HG03159 (cell line): ENCODE results near the gene IDH3A.

Source experiments
- ATAC-seq: cut with Tn5 transposase; IDR thresholded peaks from one replicate; pipeline ENCODE4 v1.9.1; 2021; ENCODE audit warnings: mild to moderate bottlenecking, moderate library complexity; ENCODE audit not compliant: unreplicated experiment

IDH3A gene

DNA sequence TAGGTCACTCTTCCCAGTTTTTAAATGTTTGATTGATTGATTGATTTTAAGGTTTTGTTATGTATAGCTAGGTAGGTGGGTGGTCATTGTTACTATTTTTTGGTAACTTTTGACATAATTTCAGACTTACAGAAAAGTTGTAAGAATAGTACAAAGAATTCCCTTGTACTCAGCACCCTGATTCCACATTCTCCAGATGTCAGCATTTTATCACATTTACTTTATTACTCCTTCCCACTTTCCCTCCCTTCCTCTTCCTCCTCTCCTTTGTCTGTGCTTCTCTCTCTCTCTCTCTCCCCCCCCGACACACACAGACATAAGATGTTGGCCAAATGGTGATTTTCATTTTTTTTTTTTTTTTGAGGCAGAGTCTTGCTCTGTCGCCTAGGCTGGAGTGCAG lies 14.8 kb downstream of the IDH3A start:
- ATAC-seq = no peak

DNA sequence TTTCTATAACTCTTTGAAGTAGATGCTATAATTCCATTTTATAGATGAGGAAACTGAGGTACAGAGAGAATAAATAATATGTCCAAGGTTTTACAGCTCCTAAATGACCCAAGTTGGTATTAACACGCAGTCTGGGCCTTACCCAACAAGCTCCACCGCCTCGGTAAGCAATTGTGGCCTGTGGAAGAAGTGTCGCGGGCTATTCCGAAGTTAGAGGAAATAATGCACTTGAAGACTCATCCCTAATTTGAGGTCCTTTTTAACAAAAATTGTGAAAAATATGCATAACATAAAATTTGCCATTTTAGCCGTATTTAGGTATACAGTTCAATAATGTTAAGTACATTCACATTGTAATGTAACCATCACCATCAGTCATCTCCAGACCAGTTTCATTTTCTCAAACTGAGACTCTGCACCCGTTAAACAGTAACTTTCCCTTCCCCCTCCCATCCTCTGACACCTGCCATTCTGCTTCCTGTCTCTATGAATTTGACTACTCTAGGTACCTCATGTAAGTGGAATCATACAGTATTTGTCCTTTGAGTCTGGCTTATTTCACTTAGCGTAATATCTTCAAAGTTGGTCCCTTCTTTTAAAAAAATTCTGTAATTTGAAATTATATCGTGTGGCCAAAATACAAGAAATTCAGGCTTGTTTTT lies 18.2 kb downstream of the IDH3A start:
- ATAC-seq = peak; percentile 79

DNA sequence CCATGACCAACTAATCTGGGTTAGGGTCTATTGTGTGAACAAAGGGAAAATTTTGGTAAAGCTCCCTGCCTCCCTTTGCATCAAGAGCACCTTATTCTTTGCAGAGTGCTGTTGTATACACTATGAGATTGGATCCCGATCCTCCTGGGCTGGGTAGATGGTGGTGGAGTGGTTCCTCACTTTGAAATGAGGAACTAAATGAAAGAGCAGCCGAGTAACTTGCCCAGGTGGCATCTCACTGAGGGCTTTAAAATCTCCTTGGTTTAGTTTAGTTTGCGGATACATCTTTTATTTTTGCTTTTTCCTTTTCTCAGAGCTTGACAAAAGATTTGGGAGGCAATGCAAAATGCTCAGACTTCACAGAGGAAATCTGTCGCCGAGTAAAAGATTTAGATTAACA lies 19.4 kb downstream of the IDH3A start:
- ATAC-seq = no peak

DNA sequence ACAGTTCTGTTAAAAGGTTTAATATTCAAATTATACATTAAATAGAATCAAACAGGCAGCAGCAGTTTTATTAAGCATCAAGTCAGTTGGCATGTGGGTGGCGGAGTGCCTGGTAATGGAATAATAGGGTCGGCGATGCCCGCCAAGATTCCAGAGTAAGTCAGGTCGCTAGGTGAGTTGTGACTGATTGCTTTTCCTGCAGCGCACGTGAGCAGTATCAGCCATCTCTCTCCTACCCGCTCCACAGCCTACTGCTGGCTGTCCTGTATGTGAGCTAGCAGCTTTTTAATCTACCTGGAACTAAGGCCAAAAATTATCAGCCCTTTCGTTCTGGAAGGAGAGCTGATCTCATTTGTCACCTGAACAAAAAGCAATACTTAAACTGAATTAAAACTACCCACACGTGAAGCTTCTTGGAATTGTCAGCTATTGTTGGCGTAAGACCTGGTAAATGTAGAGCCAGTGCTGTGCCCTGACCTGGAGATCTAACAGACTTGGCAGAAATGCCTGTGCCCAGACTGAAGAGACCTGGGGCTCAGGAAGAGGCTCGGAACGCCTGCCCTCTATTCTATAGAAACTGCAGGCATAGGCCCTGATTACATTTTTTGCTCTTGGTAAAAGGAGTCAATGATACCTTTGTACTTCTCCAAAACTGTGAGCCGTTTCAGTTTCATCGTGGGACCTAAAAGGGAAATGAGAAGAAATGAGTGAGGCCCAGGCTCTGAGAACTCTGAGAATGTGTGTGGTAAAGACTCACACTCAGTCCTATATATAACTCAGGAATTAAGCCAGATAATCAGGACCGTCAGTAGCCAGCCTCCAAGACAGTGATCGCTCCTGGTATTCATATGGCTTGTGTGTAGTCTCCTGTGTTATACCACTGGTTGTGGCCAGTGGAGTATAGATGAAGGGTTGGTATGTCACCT lies 21.9 kb downstream of the IDH3A start:
- ATAC-seq = peak; percentile 62

DNA sequence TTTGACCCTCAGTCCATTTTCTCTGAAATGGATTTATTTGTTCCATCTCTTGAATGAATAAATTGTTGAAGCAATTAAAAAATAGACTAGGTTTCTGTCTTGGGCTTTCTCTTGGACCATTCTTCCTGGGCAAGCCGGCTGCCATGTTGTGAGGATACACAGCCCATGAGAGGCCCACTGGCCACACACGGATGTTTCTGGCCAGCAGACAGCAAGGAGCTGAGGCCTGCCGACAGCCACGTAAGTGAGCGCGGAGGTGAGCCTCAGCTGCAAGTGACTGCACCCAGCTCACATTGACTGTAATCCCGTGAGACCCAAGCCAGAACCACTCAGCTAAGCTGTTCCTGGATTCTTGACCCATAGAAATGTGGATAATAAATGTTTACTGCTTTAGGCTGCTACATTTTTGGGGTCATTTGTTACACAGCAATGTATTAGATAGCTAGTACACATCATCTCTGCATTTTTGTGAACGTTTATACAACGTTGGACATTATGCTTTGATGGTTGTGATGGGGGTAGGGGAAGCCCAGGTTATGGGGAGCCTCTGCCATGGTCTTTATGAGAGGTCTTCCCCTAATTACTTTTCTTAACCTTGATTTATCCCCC lies 22.8 kb downstream of the IDH3A start:
- ATAC-seq = no peak

DNA sequence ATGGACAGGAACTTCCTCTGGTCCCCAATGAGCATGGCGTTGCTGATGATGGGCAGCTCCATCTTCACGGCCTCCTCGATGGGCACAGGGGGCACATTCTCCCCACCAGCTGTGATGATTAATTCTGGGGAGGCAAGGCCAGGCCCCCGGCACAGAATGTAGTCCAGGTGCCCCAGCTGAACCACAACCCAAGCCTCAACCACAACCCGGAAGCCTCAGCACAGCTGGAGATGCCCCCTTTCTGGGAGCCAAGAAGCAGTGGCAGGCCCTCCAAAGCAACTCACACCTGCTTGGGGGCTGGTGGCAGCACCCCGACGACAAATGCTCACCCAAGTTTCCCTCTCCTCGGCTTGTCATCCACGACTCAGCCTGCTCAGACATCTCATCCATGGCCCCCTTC lies 25.2 kb downstream of the IDH3A start:
- no peak for ATAC-seq

DNA sequence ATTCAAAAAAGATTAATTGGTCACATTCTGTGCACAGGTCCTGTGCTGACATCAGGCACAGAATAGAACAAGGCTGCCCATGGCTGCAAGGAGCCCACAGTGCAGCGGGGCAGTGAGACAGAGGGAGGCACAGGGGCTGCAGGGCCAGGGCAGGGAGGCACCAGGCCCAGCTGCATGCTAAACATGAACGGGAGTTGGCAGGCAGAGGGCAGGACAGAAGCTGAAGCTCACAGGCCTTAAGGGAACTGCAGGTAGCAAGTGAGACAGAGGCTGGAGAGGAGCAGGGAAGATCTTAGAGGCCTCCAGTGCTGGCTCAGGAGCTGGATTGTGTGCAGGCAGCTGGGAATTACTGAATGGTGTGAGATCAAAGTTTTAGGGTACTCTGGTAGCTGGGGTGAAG lies 26.2 kb downstream of the IDH3A start:
- ATAC-seq = no peak

DNA sequence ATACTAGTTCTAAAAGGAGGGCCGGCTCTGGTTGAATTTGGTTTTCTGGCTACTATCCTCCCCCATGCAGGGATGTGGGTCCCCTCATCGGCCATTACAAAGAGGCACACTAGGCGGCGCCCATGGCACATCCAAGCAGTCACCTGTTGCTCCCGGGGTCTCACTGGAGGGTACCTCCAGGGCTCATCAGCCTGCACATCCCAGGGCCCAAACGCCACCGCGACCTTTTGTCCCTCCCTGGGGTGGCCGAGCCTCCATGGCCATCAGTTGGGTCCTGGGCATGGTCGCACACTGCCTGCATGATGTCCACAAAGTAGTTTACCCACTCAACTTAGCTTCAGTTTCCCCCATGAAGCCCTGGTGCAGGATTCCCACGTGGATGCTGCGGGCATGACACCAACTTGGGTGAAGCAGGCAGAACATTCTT lies 28.3 kb downstream of the IDH3A start:
- no peak for ATAC-seq

DNA sequence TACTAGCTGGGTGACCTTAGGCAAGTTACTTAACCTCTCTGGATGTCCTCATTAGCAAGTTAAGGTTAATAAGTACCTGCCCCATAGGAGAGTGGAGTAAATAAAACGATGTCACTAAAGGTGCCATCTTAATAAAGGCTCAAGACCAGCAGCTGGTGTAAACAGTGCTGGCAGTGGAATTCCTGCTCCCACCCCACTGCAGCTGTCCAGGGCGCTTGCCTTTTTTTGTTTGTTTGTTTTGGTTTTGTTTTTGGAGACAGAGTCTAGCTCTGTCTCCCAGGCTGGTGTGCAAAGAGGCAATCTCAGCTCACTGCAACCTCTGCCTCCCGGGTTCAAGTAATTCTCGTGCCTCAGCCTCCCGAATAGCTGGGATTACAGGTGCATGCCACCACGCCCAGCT lies 28.9 kb downstream of the IDH3A start:
- no peak for ATAC-seq

DNA sequence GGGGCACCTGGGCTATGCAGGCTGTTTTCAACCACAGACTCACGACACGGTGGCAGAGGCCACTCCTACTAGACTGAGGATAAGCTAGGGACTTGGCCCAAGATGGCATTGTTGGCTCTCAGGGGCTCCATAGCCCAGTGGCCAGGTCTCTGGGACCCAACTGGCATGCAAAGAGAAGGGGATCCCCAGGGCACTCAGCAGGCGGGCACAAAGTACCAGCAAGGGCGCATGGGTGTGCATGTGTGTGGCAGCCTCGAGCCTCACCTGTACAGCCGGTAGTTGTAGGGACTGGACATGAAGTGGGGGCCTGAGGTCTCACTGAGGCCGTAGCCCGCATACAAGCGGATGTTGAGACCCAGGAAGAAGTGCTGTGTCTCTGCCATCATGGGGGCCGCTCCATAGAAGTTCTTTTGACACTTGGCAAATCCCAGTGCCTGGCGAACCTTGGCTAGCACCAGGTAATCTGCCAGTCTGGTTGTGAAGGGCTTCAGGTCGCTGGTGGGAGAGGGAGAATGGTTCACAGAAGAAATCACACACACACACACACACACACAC lies 30.2 kb downstream of the IDH3A start:
- ATAC-seq = no peak

DNA sequence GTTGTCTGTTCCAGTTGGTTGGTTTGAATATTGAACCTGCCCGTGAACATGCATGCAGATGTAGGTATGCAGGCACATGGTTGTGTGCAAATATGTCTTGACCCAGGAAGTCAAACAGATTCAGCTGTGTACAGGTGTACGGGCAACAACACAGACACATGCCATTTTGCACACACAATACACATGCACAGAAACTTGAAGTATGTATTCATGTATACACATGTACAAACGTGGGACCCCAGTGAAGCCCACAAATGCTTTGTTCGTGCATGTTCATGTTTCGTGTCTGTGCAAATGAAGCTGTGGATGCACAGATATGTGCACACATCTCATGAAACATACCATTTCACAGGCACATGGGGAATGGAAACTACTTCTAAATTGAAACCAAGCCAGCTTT lies 30.7 kb downstream of the IDH3A start:
- no peak for ATAC-seq

DNA sequence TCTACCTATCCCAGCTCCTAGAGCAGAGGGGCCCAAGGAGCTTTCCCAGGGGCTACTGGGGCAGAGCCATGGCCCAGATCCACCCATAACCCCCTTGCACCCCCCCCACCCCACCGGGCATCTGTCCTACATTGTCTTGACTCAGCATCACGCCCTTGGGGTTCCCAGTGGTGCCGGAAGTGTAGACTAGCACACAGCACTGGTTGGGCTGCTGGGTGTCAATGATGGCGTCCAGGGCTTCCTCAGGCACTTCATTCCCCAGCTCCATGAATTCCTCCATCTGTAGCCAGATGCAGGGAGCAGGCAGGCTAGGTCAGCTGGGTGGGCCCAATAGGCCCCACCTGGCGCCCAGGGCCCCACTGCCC lies 33.2 kb downstream of the IDH3A start:
- no peak for ATAC-seq

DNA sequence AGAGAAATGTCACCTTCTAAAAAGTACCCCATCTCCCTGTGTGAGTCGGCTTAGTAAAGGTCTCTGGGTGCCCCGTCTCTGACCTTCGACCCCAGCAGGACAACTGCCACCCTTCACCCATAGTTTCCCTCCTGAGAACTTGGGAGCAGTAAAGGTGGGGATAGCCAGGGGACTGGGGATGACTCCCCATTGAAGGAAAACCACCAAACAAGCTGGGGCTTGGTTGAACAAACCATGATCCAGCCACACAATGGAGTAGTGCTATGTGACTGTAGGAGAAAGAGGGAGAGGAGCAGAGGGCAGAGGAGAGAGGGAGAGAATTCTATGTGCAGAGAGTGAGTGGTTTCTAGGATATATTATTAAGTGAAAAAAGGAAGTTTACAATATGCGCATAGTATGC lies 33.7 kb downstream of the IDH3A start:
- no peak for ATAC-seq

DNA sequence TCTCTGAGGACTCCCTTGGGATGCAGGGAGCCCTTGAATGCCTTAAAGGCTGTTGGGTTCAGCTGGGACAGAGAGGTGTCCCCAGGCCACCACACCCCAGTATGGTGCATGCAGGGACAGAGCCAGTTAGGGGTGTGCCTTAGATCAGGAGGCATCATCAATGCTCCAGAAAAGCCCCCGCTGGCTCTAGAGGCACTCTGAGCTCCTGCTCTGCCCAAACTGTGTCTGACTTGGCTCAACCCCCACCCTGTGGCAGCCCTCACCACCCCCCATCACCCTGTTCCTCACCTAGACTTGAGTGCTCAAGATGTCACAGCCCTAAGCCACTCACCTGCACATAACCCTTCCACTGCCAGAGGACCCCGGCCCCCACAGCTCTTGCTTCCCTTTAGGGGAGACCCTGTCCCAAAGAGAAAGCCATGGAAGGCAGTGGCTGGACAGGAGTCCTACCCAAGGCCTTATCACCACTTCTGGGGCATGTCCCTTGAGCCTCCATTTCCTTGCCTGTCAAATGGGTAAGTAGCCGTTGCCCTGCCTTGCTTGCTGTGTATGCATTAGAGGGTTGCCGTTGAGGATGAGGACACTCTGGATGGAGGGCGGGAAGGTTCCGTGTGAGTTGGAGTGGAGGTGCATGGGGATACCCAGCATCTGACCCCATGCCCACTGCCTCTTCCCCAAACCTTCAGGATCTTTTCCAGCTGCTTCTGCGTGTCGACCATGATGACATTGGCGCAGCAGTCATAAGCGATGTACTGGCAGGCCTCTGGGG lies 43.8 kb downstream of the IDH3A start:
- no peak for ATAC-seq

DNA sequence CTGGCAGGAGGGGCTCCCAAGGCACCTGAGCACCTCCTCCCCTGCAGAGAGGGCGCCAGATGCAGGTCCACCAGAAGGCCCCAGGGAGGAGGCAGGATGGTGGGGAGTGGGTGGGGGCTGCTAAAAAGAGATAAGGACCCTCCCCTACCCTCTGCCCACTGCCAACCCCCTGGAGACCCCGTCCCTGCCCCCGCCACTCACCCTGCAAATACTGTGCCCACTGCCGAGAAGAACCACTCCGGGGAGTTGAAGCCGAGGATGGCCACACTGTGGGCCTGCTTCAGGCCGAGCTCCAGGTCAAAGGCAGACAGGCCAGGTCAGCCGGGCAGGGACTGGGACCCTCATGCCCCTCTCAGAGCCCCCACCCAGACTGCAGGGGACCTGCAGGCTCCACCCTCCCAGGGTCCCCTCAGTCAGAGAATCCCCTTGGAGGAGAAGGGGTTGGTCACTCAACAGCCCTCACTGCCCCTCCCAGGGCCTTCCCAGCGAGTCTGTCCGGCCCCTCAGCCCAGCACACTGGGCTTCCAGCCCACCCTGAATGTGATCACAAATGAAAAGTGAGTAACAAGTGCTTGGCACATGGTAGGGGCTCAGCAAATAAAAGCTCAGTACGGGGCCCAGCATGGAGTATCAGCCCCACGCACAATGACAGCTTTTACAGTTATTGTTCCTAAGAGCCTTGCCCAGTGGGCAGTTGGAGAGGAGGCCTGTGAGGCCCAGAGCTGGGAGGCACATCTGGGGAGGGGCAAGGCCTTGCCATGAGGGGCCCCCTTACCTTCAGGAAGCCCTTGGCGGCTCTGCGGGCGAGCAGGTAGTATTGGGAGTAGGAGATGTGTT lies 44.8 kb downstream of the IDH3A start:
- no peak for ATAC-seq

DNA sequence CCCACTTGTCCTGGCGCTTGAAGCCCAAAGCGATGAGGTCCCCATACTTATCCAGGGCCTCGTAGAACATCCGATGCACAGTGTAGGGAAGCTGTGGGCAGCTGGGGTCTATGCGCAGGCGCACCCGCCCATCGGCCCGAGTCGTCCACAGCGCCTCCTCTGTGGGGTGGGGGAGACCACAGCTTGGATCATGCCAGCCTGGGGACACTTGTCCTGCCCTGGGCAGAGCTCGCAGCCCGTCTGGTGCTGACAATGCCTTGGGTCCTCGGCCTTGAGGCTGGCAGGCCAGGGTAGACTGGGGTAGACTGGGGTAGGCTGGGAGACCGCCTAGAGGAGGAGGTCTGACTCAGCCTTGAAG lies 45.4 kb downstream of the IDH3A start:
- no peak for ATAC-seq

DNA sequence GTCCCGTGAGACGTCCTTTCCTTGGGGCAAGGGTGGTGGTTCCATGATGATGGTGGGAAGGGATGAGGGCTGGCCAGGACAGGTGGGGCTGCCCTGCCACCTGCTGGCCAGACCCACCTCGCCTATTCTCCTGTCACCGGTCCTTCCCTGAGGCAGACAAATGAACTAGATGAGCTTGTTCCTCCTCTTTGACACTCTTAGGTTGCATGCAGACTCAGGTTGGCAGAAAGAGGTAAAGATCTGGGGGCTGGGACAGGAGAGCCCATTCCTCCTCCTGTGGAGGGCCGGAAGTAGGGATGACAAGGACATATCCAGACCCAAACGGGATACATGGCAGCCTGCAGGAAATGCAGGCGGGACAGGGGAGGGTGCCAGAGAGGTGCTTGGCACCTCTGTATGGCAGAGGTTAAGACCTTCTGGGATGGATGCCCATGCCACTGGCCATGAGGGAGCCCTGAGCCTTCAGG lies 46.6 kb downstream of the IDH3A start:
- ATAC-seq = no peak

DNA sequence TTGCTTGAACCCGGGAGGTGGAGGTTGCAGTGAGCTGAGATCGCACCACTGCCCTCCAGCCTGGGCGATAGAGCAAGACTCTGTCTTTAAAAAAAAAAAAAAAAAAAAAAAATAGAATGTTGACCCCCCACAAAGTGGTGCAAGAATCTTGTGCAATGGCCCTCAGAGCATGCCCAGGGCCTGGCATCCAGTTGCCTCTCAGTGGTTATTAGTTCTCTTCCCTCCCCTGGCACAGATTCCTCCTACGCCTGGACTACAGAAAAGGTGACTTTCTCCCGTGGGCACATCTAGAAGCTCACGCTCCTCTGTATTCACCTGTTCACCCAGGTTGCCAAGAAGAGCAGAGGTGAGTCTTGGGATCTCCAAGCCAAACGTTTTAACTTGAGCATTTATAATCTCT lies 48.5 kb downstream of the IDH3A start:
- ATAC-seq = no peak

DNA sequence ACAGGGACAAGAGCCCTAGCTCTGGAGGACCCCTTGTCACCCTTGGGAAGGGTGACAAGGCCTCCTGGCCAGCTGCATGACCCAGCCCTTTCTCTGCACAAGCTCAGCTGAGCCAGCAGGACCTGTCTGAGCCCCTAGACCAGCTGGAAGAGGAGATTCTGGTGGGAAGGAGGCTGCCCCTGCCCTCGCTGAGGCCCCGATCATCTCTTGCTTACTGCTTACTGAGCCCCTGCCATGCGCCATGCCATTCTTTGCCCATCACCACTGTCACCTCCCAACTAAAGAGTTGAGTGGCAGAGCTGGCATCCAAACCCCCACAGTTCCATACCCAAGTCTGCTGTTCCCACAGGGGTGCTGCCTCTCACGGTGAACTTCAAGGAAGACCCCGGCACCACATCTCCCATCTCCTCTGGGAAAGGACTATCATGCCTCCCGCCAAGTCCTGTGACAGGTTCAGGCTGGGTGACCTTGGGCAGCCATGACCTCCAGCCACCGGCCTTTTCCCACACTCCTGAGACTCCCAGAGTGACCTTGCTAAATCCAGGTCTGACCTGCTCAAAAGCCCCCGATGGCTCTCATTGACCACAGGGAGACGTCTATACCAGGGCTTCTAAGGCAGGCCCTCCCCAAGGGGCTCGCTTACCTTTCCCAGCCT lies 51.2 kb downstream of the IDH3A start:
- ATAC-seq = no peak
